Hair follicle dermal papilla cell (primary cell): ENCODE data around the gene CUL4A. TPM values are rescaled to one million over a fixed set of nuclear protein-coding genes. Genes with fewer than 3 reads are reported as not detected.

Experiments
- small RNA-seq: library from RNA; depleted of rRNA; stranded (forward); fragments of <200 nt; gene quantifications from one replicate; pipeline ENCODE3, GENCODE V24; 2012
- total RNA-seq: library from RNA; depleted of rRNA; stranded (reverse); fragments of >200 nt; gene quantifications from 2 replicates; pipeline ENCODE4 v1.2.3, GENCODE V29; 2012

The CUL4A gene
- total RNA-seq: 111 and 133 TPM in 2 replicates

DNA sequence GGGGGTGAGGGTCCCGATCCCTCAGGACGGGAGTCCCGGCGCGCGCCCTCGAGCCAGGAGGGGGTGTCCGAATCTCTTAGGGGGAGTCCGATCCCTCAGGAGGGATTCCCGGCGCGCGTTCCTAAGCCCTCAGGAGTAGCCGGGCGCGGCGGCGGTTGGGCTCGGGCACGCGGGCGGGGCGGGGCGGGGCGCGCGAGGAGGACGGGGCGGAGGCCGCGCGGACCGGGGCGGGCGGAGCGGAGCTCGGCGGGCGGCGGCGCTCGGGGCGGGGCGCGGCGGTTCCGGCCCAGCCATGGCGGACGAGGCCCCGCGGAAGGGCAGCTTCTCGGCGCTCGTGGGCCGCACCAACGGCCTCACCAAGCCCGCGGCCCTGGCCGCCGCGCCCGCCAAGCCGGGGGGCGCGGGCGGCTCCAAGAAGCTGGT lies at the start of gene CUL4A:
Gene CUL4A (plus strand): TSS at position 278 of the 423 bp plus-strand sequence. CDS start 15 bp downstream, at position 293.

DNA sequence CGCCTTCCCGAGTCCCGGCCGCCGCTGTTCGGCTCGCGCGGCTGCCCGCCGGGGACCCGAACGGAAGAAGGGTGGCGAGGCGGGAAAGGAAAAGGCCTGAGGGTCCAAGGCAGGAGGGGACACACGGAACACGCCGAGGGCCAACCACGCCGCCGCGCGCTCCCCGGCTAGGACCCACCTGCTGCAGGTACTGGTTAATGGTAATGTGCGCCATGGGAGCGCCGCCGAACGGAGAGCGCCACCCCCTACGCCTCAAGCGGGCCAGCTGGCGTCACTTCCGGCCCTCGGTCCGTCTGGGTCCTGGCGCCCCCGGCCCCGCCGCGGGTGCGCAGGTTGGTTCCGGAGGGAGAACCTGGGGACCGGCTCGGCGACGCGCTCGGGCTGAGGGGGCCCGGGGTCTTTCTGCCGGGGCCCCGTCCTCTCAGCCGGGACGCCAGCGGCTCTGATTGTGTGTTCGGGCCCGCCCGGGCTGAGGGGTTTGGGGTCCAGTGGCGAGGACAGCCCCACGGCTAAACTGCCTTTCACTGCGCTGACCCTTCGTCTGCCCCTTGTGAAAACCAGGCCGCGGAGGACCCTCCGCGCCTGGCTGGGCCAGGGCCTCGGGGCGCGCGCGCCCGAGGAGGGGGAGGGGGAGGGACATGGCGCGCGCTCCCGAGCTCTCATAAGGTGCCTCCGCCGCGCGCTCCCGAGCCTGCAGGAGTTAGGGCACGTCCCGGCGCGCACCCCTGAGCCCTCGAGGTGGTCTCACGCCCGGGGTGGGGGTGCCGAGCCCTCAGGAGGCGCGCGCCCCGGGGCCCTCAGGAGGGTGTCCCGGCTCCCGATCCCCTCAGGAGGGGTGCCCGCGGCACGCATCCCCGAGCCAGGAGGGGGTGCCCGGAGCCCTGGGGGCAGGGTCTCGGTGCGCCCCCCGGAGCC lies 735 bp upstream of the CUL4A start, which contains the start of gene PCID2:
Gene PCID2 (minus strand): TSS at position 249 of the 915 bp plus-strand sequence. CDS start 35 bp downstream, at position 214.

GRCh38 chr13:113296823-113297369 lies 87.5 kb downstream of the CUL4A start, which contains the start of gene LAMP1:
LAMP1 (plus strand) TSS chr13:113297239; CDS start chr13:113297435, 196 bp downstream.

Small RNAs within 50 kb of the gene (small RNA-seq; reads per million reads assigned to genes)
- gene AL137002.1 (not detected), gene MIR8075 (not detected)

Other genes starting within 250 kb of the CUL4A start
- 1.7 and 2.1 TPM in 2 replicates for gene MCF2L, start 240.4 kb upstream of the CUL4A start, total RNA-seq
- gene F7, start 103.8 kb upstream of the CUL4A start, total RNA-seq: under 0.01 and 0.12 TPM in 2 replicates
- 5.7 and 10.6 TPM in 2 replicates for gene F10, start 86.8 kb upstream of the CUL4A start, total RNA-seq
- not detected in 2 replicates for gene PROZ, start 51.0 kb upstream of the CUL4A start, total RNA-seq
- 44.4 and 58.6 TPM in 2 replicates for gene PCID2, start 944 bp upstream of the CUL4A start, total RNA-seq
- 203 and 213 TPM in 2 replicates for gene LAMP1, start 87.6 kb downstream of the CUL4A start, total RNA-seq
- gene GRTP1, start 154.5 kb downstream of the CUL4A start, total RNA-seq: 0.73 and 1.3 TPM in 2 replicates
- 1.1 and 2.3 TPM in 2 replicates for gene ADPRHL1, start 243.9 kb downstream of the CUL4A start, total RNA-seq